HAP-1 (cell line): ENCODE data around the gene TMEM178A.
"Not testable (repeated sequence)": the region's sequence is repeated elsewhere in the genome, so short reads cannot be mapped to it uniquely, and the experiment has no call there.

ENCODE experiments used
- DNase-seq, 2 experiments: peaks; one replicate each; pipeline ENCODE4 v3.0.0-alpha.2; 2016 to 2020; ENCODE audit warnings: low spot score in 2 of 2
- H3K27me3 ChIP-seq: fragments of 250-450 bp; sonication (Bioruptor Pico); 2 replicates; pipeline ENCODE4 v1.5.1; 2020; ENCODE audit warnings: low read depth, mild to moderate bottlenecking, moderate library complexity
- H3K36me3 ChIP-seq: fragments of 250-450 bp; sonication (Bioruptor Pico); replicated peaks from 2 replicates; pipeline ENCODE4 v1.5.1; 2020; ENCODE audit warnings: mild to moderate bottlenecking
- H3K4me1 ChIP-seq: fragments of 250-450 bp; sonication (Bioruptor Pico); 2 replicates; pipeline ENCODE4 v1.5.1; 2020; ENCODE audit warnings: mild to moderate bottlenecking
- H3K4me3 ChIP-seq: fragments of 250-450 bp; sonication (Bioruptor Pico); 2 replicates; pipeline ENCODE4 v1.5.1; 2020; ENCODE audit warnings: mild to moderate bottlenecking, moderate library complexity
- H3K9me3 ChIP-seq: fragments of 250-450 bp; sonication (Bioruptor Pico); 2 replicates; pipeline ENCODE4 v1.5.1; 2020; ENCODE audit warnings: mild to moderate bottlenecking, moderate library complexity
- in situ Hi-C: fragments of 300-500 bp; cut with MboI; formaldehyde crosslinking; loops from 3 replicates; pipeline ENCODE4 v1.14.3; 2020; ENCODE audit warnings: low sequenced_read_pairs, inconsistent platforms, mixed read lengths

The TMEM178A gene

DNA sequence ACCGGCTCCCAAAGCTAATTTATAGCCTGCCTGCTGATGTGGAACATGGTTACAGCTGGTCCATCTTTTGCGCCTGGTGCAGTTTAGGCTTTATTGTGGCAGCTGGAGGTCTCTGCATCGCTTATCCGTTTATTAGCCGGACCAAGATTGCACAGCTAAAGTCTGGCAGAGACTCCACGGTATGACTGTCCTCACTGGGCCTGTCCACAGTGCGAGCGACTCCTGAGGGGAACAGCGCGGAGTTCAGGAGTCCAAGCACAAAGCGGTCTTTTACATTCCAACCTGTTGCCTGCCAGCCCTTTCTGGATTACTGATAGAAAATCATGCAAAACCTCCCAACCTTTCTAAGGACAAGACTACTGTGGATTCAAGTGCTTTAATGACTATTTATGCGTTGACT, 51.4 kb downstream of the TMEM178A start:
- no peak overlapping the region for H3K4me3 ChIP-seq
- DNase-seq, result no peak
- no peaks in the 10 kb centered on the region for H3K9me3 ChIP-seq
- no peaks in the 10 kb centered on the region for H3K27me3 ChIP-seq
- in situ Hi-C loops, result no loop called here
- peaks cover 31% of the 10 kb centered on the region for H3K4me1 ChIP-seq
- H3K36me3 ChIP-seq, result no peaks in the 10 kb centered on the region

DNA sequence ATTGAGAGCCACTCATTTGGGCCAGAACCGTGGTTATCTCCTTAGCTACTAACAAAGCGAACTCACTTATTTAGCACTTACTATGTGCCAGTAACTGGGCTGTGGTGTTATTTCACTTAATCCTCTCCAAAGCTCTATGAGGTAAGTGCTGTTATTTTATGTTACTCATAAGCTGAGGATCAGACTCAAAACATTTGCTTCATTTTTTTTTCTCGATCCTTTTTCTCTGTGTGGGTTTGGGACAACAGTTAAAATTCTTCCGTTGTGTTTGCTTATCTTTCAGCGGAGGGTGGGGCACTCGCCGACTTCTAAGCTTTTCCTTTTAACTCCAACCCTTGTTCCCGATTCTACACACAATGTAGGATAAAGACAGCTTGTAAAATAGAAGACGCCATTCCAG, 52.8 kb downstream of the TMEM178A start:
- H3K4me3 ChIP-seq, result no peak overlapping the region
- H3K27me3 ChIP-seq, result no peaks in the 10 kb centered on the region
- no peaks in the 10 kb centered on the region for H3K36me3 ChIP-seq
- no peak for DNase-seq
- in situ Hi-C loops, result no loop called here
- H3K9me3 ChIP-seq, result no peaks in the 10 kb centered on the region
- H3K4me1 ChIP-seq, result peaks cover 32% of the 10 kb centered on the region

DNA sequence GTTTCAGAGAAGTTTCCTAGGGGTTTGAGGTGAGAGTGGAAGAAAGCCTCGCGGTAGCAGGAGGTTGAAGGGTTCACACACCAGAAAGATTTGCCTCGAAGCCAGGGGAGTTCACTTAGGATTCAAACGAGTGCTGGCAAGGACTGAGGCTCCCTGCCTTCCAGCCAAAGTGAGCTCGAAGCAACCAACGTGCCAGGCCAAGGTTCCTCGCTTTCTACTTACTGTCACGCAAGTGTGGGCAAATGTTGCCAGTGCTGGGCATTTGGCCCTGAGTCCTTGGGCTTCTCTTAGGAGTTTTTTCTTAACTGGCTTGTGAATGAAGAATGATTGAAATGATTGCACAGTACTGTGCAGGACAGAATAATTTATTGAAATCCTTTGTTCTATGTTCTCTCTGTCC, 53.6 kb downstream of the TMEM178A start:
- peaks cover 36% of the 10 kb centered on the region for H3K4me1 ChIP-seq
- no peak for DNase-seq
- H3K36me3 ChIP-seq, result no peaks in the 10 kb centered on the region
- H3K4me3 ChIP-seq, result no peak overlapping the region
- H3K9me3 ChIP-seq, result no peaks in the 10 kb centered on the region
- in situ Hi-C loops, result no loop called here
- H3K27me3 ChIP-seq, result no peaks in the 10 kb centered on the region

DNA sequence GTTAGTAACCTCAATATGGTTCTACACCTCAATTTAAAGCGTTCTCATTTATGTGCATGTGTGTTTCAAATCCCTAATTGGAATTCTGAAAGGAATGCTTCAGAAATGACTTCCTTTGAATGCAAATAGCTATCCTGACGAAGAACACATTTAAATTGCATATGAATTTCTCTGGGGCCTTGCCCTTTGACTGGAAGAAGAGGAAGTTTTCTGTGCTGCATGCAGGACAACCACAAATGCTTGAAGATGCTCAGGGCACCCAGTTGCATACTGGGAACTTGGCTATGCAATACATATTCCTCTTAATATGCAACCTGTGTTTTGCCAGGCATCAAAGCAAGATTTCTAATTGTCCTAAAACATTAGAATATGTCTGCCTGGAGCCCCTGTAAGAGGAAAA, 55.3 kb downstream of the TMEM178A start:
- peaks cover 32% of the 10 kb centered on the region for H3K4me1 ChIP-seq
- H3K4me3 ChIP-seq, result no peak overlapping the region
- in situ Hi-C loops, result no loop called here

DNA sequence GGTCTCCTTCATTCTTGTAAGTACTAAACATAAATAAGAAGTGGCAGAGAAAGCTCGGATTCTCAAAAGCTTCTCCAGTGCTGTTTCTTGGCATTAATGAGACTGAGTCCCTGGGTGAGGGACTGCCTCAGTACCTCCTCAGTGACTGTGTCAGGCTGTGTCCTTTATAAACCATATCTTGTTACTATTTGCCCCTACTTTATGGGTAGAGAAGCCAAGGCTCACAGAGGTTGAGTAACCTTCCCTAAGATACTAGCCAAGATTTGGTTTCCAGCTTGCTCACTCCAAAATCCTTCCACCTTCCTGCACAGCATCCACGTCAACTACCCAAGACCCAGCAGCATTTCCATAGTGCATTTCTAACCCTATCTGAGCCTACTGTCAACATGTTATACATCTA, 57.8 kb downstream of the TMEM178A start:
- Histone ChIP-seq H3K4me1 (peaks cover 24% of the 10 kb centered on the region), H3K4me3 (no peak overlapping the region), H3K27me3 (no peaks in the 10 kb centered on the region), H3K9me3 (no peaks in the 10 kb centered on the region), H3K36me3 (no peaks in the 10 kb centered on the region)
- in situ Hi-C loops, result no loop called here
- DNase-seq, result no peak

More for the DNA sequence above, 55.3 kb downstream of the TMEM178A start:
- DNase-seq, result peak in 1 of 2 experiments; percentile 47
- H3K9me3 ChIP-seq, result no peaks in the 10 kb centered on the region
- H3K36me3 ChIP-seq, result no peaks in the 10 kb centered on the region
- no peaks in the 10 kb centered on the region for H3K27me3 ChIP-seq

DNA sequence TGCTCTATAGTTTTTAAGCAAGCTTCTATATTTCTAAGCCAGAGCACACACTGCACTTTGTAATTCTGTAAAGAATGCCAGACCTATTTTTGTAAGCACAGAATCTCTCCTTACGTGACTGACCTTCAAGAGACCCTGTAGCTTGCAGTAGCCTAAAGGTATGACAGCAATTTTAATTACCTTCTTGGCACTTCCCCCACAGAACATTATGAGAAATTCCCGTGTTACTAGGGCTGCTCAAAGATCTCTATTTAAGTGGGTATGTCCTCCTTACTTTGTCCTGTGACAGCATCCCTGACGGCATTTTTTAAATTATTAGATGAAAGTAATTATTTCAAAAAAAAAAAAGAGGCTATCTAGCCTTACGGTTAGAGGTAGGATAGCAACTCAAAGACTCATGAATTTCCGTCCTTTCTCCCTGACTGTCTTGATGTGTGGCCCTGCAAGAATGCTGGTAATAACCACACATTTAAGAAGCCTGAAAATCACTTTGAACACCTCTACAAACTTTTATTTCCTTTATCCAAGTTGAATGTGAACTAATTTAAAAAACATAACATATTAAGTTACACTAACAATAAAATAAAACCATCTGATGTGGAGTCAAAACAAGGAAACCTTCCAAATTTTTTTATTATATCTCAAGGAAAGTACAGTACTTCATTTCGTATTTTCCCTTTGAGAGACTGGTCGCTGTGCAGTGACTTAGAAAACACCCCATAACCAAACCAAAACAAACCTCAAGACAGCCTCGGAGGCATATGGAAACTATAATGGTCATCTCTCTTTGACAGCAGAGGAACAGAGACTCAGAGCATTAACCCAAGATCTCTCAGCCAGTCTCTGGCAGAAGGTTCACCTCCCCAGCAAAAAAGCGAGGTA, 58.5 kb downstream of the TMEM178A start:
- no peaks in the 10 kb centered on the region for H3K9me3 ChIP-seq
- no peaks in the 10 kb centered on the region for H3K27me3 ChIP-seq
- peaks cover 24% of the 10 kb centered on the region for H3K4me1 ChIP-seq
- H3K36me3 ChIP-seq, result no peaks in the 10 kb centered on the region
- DNase-seq, result peak in 1 of 2 experiments; percentile 60
- in situ Hi-C loops, result no loop called here
- no peak overlapping the region for H3K4me3 ChIP-seq

DNA sequence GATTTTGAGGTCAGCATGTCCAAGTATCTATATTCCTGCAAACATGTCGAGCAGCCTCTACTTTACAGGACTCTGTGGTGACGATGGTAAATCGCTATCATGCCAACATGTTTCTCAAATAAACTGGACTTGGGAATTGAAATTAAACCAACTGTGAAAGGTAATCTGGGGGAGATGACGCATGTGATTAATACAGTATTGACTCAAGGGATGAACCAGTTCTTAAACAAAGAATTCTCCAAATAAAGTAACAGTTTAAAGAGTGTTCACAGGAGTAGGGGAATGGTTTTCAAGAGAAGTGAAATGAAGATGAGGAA, 59.1 kb downstream of the TMEM178A start:
- no peaks in the 10 kb centered on the region for H3K9me3 ChIP-seq
- in situ Hi-C loops, result no loop called here
- H3K4me3 ChIP-seq, result no peak overlapping the region
- peaks cover 24% of the 10 kb centered on the region for H3K4me1 ChIP-seq
- no peaks in the 10 kb centered on the region for H3K36me3 ChIP-seq
- DNase-seq, result no peak
- no peaks in the 10 kb centered on the region for H3K27me3 ChIP-seq

DNA sequence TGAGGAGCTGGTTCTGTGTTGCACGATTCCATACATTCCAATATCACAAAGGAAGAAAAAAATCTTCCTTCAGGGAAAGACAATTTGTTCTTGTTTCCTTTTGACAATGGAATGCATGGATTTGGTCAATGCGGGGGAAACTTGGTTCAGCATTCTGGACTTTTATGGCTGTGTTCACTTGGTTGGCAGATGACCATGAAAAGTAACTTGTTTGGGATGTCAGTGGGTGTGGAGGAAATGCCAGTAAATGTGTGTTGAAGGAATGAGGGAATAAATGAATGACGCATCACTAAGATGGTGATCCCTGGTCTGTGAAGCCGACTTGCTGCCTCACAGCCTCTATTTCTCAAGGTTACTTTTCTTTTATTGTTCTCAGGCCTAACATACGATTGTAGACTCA, 59.7 kb downstream of the TMEM178A start:
- Histone ChIP-seq H3K27me3 (no peaks in the 10 kb centered on the region), H3K4me3 (no peak overlapping the region), H3K9me3 (no peaks in the 10 kb centered on the region), H3K36me3 (no peaks in the 10 kb centered on the region), H3K4me1 (peaks cover 23% of the 10 kb centered on the region)
- DNase-seq, result no peak
- in situ Hi-C loops, result no loop called here

DNA sequence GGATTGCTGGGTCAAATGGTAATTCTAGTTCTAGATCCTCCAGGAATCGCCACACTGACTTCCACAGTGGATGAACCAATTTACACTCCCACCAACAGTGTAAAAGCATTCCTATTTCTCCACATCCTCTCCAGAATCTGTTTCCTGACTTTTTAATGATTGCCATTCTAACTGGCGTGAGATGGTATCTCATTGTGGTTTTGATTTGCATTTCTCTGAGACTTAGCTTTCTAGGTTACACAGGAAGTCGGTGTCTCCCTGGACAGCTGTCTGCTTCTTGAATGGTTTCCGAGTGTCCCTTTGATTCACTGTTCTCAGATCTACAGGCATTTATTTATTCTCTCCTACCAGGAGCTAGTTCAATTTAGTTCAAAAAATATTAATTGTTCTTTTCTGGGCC, 62.4 kb downstream of the TMEM178A start:
- H3K9me3 ChIP-seq, in situ Hi-C loops, H3K27me3 ChIP-seq, H3K36me3 ChIP-seq, DNase-seq, H3K4me3 ChIP-seq: not testable (repeated sequence)
- H3K4me1 ChIP-seq, result peaks cover 15% of the 10 kb centered on the region

DNA sequence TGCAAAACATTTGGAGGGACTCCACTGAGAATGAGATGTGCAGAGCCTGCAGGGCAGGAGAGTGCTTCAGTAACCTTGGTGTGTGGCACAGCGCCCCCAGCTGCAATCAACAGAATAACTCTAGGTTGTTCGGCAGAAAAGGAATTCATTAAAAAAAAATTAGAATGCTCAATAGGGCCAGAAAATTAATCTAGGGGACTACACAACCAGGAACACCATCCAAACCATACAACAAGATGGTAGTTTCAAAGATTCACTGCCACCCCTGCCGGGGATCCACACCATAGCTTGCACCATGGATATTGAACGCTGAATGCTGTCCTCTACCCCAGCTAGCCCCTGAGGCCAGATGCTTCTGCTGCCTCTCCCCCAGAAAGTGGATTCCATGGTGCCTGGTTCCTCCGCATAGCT, 63.2 kb downstream of the TMEM178A start:
- in situ Hi-C loops, result no loop called here
- Histone ChIP-seq H3K27me3 (no peaks in the 10 kb centered on the region), H3K4me3 (no peak overlapping the region), H3K36me3 (peaks cover 6% of the 10 kb centered on the region; the same call in 1 of the 2 replicates), H3K4me1 (peaks cover 10% of the 10 kb centered on the region), H3K9me3 (no peaks in the 10 kb centered on the region; the same call in 1 of the 2 replicates)
- DNase-seq, result peak; percentile 49 to 74

DNA sequence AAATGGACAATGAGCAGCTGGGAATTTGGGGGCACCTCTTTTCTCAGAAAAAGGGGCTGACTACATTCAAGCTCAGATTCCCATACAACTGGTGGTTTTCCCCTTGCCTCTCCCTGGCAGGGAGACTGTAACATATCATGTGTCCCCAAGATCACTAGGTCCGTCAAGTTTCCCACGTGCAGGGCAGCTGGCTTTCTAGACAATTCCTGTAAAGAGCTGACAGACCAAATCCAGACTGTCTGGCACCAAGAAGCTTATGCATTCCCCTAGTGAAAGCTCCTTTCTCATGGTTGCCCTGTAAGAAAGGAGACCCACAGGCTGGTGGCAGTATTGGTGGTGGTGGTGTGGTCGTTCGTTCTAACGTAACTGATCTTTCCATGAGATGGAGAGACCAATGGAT, 64.6 kb downstream of the TMEM178A start:
- H3K9me3 ChIP-seq, result no peaks in the 10 kb centered on the region; the same call in 1 of the 2 replicates
- H3K27me3 ChIP-seq, result no peaks in the 10 kb centered on the region
- DNase-seq, result no peak
- no peak overlapping the region for H3K4me3 ChIP-seq
- H3K36me3 ChIP-seq, result peaks cover 15% of the 10 kb centered on the region
- H3K4me1 ChIP-seq, result peaks cover 4% of the 10 kb centered on the region
- in situ Hi-C loops, result no loop called here

DNA sequence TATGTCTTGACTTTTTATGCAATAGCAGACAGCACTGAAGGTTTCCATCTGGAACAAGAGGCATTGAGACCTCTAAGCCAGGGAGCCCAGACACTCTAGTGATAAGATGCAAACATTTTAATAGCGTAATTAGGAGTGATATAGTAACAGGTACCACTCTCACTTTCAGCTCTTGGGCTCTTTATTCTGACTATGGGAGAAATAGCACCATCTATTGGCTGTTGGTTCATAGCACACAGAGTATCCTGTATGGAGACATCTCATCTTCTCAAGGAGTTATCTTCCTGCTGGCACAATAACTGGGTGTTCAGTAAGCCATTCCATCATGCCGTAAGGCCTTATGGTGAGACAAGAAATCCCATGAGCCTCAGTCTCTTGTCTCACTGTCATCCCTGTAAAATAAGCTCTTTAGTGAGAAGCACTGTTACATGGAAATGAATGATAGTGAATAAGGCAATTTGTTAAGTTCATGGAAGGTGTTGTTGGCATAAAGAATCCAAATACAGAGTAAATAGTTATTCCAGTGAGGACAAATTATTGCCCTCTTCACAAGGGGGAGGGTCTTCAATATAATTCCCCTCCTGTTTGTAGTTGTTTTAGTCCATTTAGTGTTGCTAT, 65.1 kb downstream of the TMEM178A start:
- H3K27me3 ChIP-seq, result no peaks in the 10 kb centered on the region
- no peak overlapping the region for H3K4me3 ChIP-seq
- in situ Hi-C loops, result no loop called here
- H3K36me3 ChIP-seq, result peaks cover 20% of the 10 kb centered on the region
- no peaks in the 10 kb centered on the region for H3K4me1 ChIP-seq
- no peaks in the 10 kb centered on the region; the same call in 1 of the 2 replicates for H3K9me3 ChIP-seq
- DNase-seq, result peak in 1 of 2 experiments; percentile 57

DNA sequence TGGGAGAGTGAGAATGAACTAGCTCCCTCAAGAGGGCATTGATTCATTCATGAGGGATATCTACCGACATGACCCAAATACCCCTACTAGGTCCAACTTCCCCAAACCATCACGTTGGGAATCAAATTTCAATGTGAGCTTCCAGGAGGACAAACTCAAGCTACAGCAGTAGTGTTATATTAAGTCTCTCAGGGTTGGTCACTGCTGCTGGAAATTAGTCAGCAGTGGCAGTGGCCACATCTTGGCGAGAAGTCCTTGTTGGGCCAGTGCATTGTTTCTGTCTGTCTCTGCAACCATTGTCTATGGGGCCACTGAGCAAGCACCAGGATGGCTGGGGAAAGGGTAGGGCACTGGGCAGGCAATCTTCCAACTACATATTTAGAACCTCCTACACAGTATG, 65.8 kb downstream of the TMEM178A start:
- Histone ChIP-seq H3K4me3 (no peak overlapping the region), H3K36me3 (peaks cover 27% of the 10 kb centered on the region), H3K4me1 (no peaks in the 10 kb centered on the region), H3K27me3 (no peaks in the 10 kb centered on the region), H3K9me3 (no peaks in the 10 kb centered on the region; the same call in 1 of the 2 replicates)
- DNase-seq, result no peak
- in situ Hi-C loops, result no loop called here

DNA sequence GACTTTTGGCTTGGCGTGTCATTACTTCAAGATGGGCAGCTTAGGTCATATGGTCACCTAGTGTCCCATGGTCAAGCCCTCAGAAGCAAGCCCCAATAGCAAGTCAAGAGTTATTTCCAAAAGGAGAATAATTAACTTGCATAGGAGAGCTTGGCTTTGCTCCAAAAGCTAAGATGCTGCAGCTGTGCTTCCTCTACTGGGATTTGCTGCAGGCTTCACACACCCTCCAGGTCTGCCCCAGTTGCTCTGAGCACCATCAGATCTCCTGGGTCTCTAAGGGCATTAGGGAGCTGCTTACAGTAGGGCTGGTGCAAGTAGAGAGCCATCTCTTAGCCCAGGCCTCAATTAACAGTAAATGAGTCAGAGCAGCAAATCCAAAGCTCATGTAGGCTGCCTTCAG, 66.8 kb downstream of the TMEM178A start:
- H3K9me3 ChIP-seq, result no peaks in the 10 kb centered on the region; the same call in 1 of the 2 replicates
- H3K27me3 ChIP-seq, result no peaks in the 10 kb centered on the region
- in situ Hi-C loops, result no loop called here
- peaks cover 31% of the 10 kb centered on the region for H3K36me3 ChIP-seq
- no peak for DNase-seq
- no peaks in the 10 kb centered on the region for H3K4me1 ChIP-seq
- H3K4me3 ChIP-seq, result no peak overlapping the region
